Ovary (tissue), 9 donors: ENCODE results near the gene CHURC1. TPM values are rescaled to one million over a fixed set of nuclear protein-coding genes. Genes with fewer than 3 reads are reported as not detected.

Source experiments
- DNase-seq, 5 donors: peaks; one replicate each; pipeline ENCODE4 v3.0.0-alpha.2; 2019 to 2020
- H3K27ac ChIP-seq, 2 donors: fragments of 200-600 bp; one replicate each; pipeline versions ENCODE4 v1.5.1 to v1.8.0; 2019 to 2022
- H3K27me3 ChIP-seq: fragments of 200-600 bp; one replicate; pipeline ENCODE4 v1.8.0; 2022
- H3K36me3 ChIP-seq: fragments of 200-600 bp; sonication (generic); one replicate; pipeline ENCODE4 v1.5.1; 2019
- H3K4me1 ChIP-seq: one replicate; pipeline ENCODE4 v1.8.1; 2013; ENCODE audit warnings: mild to moderate bottlenecking, moderate library complexity; ENCODE audit not compliant: insufficient read depth
- H3K4me3 ChIP-seq: fragments of 200-600 bp; sonication (generic); one replicate; pipeline ENCODE4 v1.5.1; 2017
- H3K9me3 ChIP-seq, 2 donors: fragments of 200-600 bp in 1 of 2; sonication (generic) in 1 of 2; one replicate each; pipeline versions ENCODE4 v1.5.1 to v1.8.1; 2013 to 2019; ENCODE audit warnings: mild to moderate bottlenecking in 1 of 2, moderate library complexity in 1 of 2
- EP300 ChIP-seq: sonication (generic); formaldehyde crosslinking; IDR thresholded peaks from one replicate; pipeline ENCODE4 v1.6.1; 2017; ENCODE audit warnings: antibody characterized with exemption
- POLR2A ChIP-seq: fragments of 450-650 bp; IDR thresholded peaks from one replicate; pipeline ENCODE4 v1.6.1; 2017; ENCODE audit warnings: antibody characterized with exemption, mild to moderate bottlenecking, moderate library complexity
- WGBS, 3 donors: extraction: QIAGEN DNeasy Blood & Tissue Kit in 1 of 3; methylation state at CpG; one replicate each; pipeline versions ENCODE4 v1.1.5 to v1.1.7; 2013 to 2017; 5-methylcytosine and 5-hydroxymethylcytosine counted together
- intact Hi-C, 4 donors: fragments of 100-400 bp; cut with DNase I; formaldehyde crosslinking; loops; one replicate each; pipeline versions ENCODE4 v1.11.0 to v1.15.1; 2022 to 2023
- polyA plus RNA-seq, 2 donors: library from polyadenylated mRNA; stranded (reverse); fragments of 200-250 nt in 1 of 2; fragments of 350-450 nt in 1 of 2; fragmentation: Illumina TruSeq in 1 of 2; extraction: RNeasy Lipid Tissue Mini Kit (QIAGEN cat#74804) in 1 of 2; gene quantifications; one replicate each; pipeline ENCODE4 v1.2.3, GENCODE V29; 2013 to 2014
- total RNA-seq, 7 donors: library from RNA; depleted of rRNA in 2 of 7; stranded (reverse); fragments of >200 nt in 2 of 7; fragmentation: NEBNext Ultra II Directional in 3 of 7; extraction: Animal tissue kit (Norgen Biotek cat#: 25700) in 3 of 7; gene quantifications; one replicate each; pipeline versions ENCODE4 v1.1.0 to v1.2.4, GENCODE V29; 2016 to 2023
- TF ChIP-seq, protein P1 (sequence below), 3 donors: fragments of 450-650 bp in 2 of 3; fragments of 200-600 bp in 1 of 3; IDR thresholded peaks; one replicate each; pipeline versions ENCODE4 v1.5.1 to v1.8.0; 2016 to 2022; ENCODE audit warnings: antibody characterized with exemption in 3 of 3, mild to moderate bottlenecking in 1 of 3
- donor health status: DM: no; HTN: no; CAD: no; lungs with moderate emphysema.
- donor health status: DM: no; HTN: no; CAD: no.
- donor health status: Bipolar disorder and iron deficiency.
- donor health status: DM: yes; HTN: yes; CAD: no.
- donor health status: DM: no; HTN: no; CAD: no.
- donor health status: DM: yes; HTN: yes; CAD: no.

CHURC1 gene
- total and polyA plus RNA-seq, 9 donors: 50.1 to 126 (median 66.8) TPM

DNA sequence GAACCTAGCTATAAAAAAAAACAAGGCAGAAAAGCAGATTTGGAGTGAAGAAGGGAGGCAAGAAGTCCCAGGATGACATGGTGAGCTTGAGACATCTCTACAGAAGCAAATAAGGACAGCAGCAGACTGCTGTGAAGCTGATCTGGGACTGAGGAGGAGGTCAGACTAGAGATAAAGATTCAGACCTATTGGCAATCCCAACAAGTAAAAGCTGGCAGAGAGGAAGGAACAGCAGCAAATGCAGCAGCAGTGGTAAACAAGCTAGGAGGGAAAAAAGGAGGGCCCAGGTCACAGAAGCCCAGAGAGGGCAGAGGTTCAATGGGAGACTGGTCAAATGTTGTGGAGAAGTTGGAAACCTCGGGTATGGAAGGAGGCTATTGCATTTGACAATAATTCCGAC, 45.9 kb upstream of the CHURC1 start:
- Histone ChIP-seq H3K27ac (no peak overlapping the region), H3K9me3 (no peaks in the 10 kb centered on the region), H3K36me3 (no peaks in the 10 kb centered on the region), H3K27me3 (no peaks in the 10 kb centered on the region), H3K4me1 (no peaks in the 10 kb centered on the region), H3K4me3 (no peak overlapping the region)
- DNase-seq: no peak
- WGBS, 3 donors: 80 to 86% (median 84%) methylated on average over 2 of the region's 2 CpGs
- TF ChIP-seq, protein P1, sequence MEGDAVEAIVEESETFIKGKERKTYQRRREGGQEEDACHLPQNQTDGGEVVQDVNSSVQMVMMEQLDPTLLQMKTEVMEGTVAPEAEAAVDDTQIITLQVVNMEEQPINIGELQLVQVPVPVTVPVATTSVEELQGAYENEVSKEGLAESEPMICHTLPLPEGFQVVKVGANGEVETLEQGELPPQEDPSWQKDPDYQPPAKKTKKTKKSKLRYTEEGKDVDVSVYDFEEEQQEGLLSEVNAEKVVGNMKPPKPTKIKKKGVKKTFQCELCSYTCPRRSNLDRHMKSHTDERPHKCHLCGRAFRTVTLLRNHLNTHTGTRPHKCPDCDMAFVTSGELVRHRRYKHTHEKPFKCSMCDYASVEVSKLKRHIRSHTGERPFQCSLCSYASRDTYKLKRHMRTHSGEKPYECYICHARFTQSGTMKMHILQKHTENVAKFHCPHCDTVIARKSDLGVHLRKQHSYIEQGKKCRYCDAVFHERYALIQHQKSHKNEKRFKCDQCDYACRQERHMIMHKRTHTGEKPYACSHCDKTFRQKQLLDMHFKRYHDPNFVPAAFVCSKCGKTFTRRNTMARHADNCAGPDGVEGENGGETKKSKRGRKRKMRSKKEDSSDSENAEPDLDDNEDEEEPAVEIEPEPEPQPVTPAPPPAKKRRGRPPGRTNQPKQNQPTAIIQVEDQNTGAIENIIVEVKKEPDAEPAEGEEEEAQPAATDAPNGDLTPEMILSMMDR (IDR thresholded peaks at IDR 0.05): no peak
- TF ChIP-seq POLR2A (no peak), EP300 (no peak)
- intact Hi-C loops: no loop called here

DNA sequence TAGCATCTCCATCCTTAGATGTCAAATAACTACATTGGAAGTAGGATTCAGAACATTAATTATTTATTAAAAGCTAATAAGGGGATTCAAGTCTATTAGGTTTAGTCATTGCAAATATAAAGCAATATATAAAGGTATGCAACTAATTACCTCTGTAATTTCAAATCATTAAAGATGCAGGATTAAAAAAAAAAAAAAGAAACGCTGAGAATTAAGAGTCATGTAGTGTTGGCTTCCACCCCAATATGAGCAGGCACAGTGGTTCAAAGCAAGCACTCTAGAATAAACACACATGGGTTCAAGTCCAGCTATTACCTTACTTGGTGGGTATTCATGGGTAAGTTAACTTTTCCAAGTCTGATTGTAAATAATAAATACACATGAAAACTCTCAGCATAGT, 45.4 kb upstream of the CHURC1 start:
- Histone ChIP-seq H3K9me3 (no peaks in the 10 kb centered on the region), H3K27me3 (no peaks in the 10 kb centered on the region), H3K4me1 (no peaks in the 10 kb centered on the region), H3K36me3 (no peaks in the 10 kb centered on the region), H3K27ac (no peak overlapping the region), H3K4me3 (no peak overlapping the region)
- DNase-seq: no peak
- WGBS, 3 donors: 39 to 82% (median 76%) methylated on average over 1 of the region's 1 CpG
- intact Hi-C loops: no loop called here
- TF ChIP-seq POLR2A (no peak), EP300 (no peak)
- TF ChIP-seq, protein P1 (IDR thresholded peaks at IDR 0.05): no peak

DNA sequence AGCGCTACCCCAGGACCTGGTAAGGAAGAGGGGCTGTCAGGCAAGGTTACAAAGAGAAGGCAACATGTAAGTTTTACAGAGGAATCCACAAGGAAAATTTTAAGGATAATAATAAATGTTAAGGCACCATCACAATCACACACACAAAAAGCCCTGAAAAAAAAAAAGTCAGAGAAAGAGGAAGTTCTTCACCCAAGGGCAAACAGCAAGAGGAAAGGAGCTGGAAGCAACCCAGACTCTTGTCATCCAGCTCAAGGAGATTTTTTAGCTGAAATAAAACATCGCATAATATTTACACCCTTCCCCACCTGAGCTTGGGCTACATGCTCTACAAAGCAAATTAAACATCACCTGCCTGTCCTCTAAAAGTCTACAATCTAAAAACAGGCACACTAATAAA, 44.1 kb upstream of the CHURC1 start:
- intact Hi-C loops: no loop called here
- H3K4me1 ChIP-seq: no peaks in the 10 kb centered on the region
- H3K27ac ChIP-seq: no peak overlapping the region
- TF ChIP-seq EP300: no peak
- TF ChIP-seq, protein P1 (IDR thresholded peaks at IDR 0.05): no peak
- no peak for TF ChIP-seq POLR2A
- 85 to 88% (median 86%) methylated on average over 2 of the region's 2 CpGs for WGBS, 3 donors
- H3K27me3 ChIP-seq: no peaks in the 10 kb centered on the region
- H3K36me3 ChIP-seq: no peaks in the 10 kb centered on the region
- H3K4me3 ChIP-seq: no peak overlapping the region
- DNase-seq: no peak
- H3K9me3 ChIP-seq: no peaks in the 10 kb centered on the region

DNA sequence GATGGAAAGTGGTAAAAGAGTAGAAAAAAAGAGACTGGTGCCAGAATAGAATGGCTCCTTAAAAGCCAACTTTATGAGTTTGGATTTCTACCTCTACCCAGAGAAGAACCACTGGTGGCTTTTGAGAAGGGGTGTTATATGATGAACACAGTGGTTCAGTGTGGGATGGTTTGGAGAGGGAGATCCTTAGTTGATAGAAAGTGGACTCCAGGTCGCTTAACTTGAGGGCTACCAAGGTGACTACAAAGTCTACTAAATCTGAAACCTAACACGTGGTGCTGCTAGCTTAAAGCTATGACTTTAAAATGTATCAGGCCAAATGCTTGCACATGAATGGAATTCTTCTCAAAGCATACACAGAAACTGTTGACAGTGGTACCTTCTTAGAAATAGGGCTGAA, 42.9 kb upstream of the CHURC1 start:
- intact Hi-C loops: no loop called here
- Histone ChIP-seq H3K9me3 (no peaks in the 10 kb centered on the region), H3K27ac (no peak overlapping the region), H3K4me3 (no peak overlapping the region), H3K4me1 (no peaks in the 10 kb centered on the region), H3K27me3 (no peaks in the 10 kb centered on the region), H3K36me3 (no peaks in the 10 kb centered on the region)
- WGBS, 3 donors: 59 to 66% (median 60%) methylated on average over 2 of the region's 2 CpGs
- no peak for DNase-seq
- TF ChIP-seq EP300 (no peak), POLR2A (no peak)
- TF ChIP-seq, protein P1 (IDR thresholded peaks at IDR 0.05): no peak
